Lower lobe of right lung (tissue), 2 donors: ENCODE results near the gene CNTD1. TPM values are rescaled to one million over a fixed set of nuclear protein-coding genes. Genes with fewer than 3 reads are reported as not detected.

ENCODE experiments used
- ATAC-seq, 2 donors: fragments of 200-7000 bp; cut with Tn5 transposase; one replicate each; pipeline ENCODE4 v1.9.1; 2020 to 2022; ENCODE audit warnings: mild to moderate bottlenecking in 2 of 2, moderate library complexity in 2 of 2
- DNase-seq: peaks from one replicate; pipeline ENCODE4 v3.0.0-alpha.2; 2020
- H3K27ac ChIP-seq: fragments of 200-600 bp; one replicate; pipeline ENCODE4 v1.8.0; 2022
- H3K27me3 ChIP-seq: fragments of 200-600 bp; one replicate; pipeline ENCODE4 v1.8.0; 2022; ENCODE audit warnings: low read depth
- H3K36me3 ChIP-seq: fragments of 200-600 bp; one replicate; pipeline ENCODE4 v1.8.0; 2022; ENCODE audit warnings: mild to moderate bottlenecking
- H3K4me1 ChIP-seq: fragments of 200-600 bp; one replicate; pipeline ENCODE4 v1.8.0; 2022
- H3K4me3 ChIP-seq: fragments of 200-600 bp; one replicate; pipeline ENCODE4 v1.8.0; 2022; ENCODE audit warnings: mild to moderate bottlenecking
- H3K9me3 ChIP-seq: fragments of 200-600 bp; one replicate; pipeline ENCODE4 v1.8.0; 2022
- intact Hi-C: fragments of 100-400 bp; cut with DNase I; formaldehyde crosslinking; loops from one replicate; pipeline ENCODE4 v1.11.0; 2022
- long read RNA-seq: library from polyadenylated mRNA; unstranded; transcript quantifications from one replicate; pipeline ENCODE4 v2.0.0, GENCODE V29; 2021
- total RNA-seq: library from RNA; stranded (reverse); fragmentation: NEBNext Ultra II Directional; extraction: Animal tissue kit (Norgen Biotek cat#: 25700); gene quantifications from one replicate; pipeline ENCODE4 v1.2.1, GENCODE V29; 2021
- TF ChIP-seq, protein P1 (sequence below): fragments of 200-600 bp; IDR thresholded peaks from one replicate; pipeline ENCODE4 v1.8.0; 2022; ENCODE audit warnings: antibody characterized with exemption, mild to moderate bottlenecking
- donor health status: DM: no; HTN: yes; CAD: no; lungs with severe emphysema.

CNTD1 gene
- total RNA-seq: 1.6 TPM
- long read RNA-seq, partial matches to known transcripts: 0 of 7 reads
- long read RNA-seq, other reads (novel, unspliced or antisense): 6 of 7 reads

DNA sequence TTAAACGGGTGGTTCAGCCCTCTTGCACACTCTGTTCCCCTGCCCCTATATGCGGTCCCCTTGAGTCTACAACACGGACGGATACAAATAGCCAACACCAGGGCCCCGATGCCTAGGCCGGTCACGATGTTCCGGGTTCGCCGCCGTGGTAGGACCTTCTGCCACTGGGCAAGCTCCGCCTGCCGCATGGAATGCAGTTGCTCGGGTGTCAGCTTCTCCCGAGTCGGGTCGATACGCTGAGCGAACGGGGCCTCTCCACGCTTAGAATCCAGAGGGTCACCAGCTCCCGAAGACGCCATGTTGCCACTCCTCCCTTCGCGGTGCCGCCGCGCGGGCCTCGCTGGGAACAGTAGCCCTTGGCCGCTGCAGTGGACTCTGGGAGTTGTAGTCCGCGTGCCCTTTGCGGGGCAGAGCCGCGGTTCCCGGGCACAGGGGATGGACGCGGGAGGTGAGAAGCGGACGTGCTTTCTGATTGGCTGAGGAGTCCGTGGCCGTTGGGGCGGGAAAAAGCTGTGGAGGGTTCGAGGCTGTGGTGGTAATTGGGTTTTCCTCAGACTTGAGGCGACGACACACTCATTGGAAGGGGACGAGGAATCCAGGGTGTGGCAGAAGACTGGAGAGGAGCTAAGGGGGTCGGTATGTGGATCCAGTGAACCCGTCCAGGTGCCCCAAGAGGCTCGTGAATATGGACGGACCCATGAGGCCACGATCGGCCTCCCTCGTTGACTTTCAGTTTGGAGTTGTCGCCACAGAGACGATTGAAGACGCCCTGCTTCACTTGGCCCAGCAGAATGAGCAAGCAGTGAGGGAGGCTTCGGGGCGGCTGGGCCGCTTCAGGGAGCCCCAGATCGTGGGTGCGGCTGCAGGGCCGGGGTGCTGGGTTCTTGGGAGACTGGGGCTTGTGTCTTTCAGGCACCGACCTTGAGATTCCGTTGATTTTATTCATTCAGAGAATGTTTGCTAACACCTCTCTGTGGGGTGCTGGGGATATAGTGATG, at the start of gene CNTD1, which contains the start of gene COA3:
CNTD1 (plus strand) TSS at position 479 of the 998 bp plus-strand sequence; CDS start at position 686, 207 bp downstream.
COA3 (minus strand) TSS at position 322 of the 998 bp plus-strand sequence; CDS start at position 299, 23 bp downstream.
- Histone ChIP-seq H3K27me3 (no peaks in the 10 kb centered on the region), H3K4me3 (peak within 1 kb of the TSS; percentile 98), H3K9me3 (no peaks in the 10 kb centered on the region), H3K36me3 (peaks cover 6% of the 10 kb centered on the region), H3K4me1 (peaks cover 20% of the 10 kb centered on the region), H3K27ac (peak within 1 kb of the TSS; percentile 83)
- peak; percentile 96 to 98 for ATAC-seq
- intact Hi-C loops: no loop called here
- peak; percentile 93 for DNase-seq
- TF ChIP-seq, protein P1, sequence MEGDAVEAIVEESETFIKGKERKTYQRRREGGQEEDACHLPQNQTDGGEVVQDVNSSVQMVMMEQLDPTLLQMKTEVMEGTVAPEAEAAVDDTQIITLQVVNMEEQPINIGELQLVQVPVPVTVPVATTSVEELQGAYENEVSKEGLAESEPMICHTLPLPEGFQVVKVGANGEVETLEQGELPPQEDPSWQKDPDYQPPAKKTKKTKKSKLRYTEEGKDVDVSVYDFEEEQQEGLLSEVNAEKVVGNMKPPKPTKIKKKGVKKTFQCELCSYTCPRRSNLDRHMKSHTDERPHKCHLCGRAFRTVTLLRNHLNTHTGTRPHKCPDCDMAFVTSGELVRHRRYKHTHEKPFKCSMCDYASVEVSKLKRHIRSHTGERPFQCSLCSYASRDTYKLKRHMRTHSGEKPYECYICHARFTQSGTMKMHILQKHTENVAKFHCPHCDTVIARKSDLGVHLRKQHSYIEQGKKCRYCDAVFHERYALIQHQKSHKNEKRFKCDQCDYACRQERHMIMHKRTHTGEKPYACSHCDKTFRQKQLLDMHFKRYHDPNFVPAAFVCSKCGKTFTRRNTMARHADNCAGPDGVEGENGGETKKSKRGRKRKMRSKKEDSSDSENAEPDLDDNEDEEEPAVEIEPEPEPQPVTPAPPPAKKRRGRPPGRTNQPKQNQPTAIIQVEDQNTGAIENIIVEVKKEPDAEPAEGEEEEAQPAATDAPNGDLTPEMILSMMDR: no peak

- Histone ChIP-seq H3K27ac (peak overlapping the region; percentile 19), H3K4me3 (no peak overlapping the region), H3K9me3 (no peaks in the 10 kb centered on the region), H3K36me3 (no peaks in the 10 kb centered on the region), H3K27me3 (no peaks in the 10 kb centered on the region), H3K4me1 (peaks cover 33% of the 10 kb centered on the region)
- ATAC-seq: no peak
- no peak for DNase-seq
- intact Hi-C loops: no loop called here
- TF ChIP-seq, protein P1: no peak
Observed at GRCh38 chr17:42748908-42749798, 49.5 kb upstream of the CNTD1 start.

DNA sequence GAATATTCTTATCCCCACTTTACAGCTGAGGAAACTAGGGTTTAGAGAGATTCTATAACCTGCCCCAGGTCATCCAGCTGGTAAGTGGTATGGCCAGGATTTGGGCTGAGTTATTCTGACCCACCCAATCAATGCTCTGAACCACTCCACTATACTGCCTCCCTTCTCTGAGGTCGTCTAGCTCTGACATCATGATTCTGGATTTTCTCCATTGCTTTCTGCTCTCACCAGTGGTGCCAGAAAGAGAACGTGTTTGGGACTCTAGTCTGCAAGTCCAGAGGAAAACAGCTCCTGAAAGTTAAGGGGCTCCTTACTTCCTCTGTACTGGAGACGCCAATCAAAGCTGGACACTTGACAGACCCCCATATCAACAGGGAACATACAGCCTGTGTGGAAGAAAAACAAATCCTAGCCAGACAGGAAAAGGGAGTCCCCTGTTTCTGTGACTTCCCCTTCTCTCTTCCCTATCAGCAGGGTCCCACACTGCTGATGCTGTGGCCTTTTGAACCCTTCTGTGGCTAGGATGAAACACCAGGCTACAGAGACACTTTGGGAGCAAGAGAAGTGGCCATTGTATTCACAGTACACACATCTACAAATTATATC, 47.8 kb upstream of the CNTD1 start:
- TF ChIP-seq, protein P1: no peak

GRCh38 chr17:42751628-42752027, 47.0 kb upstream of the CNTD1 start:
- H3K36me3 ChIP-seq: no peaks in the 10 kb centered on the region
- intact Hi-C loops: no loop called here
- no peaks in the 10 kb centered on the region for H3K9me3 ChIP-seq
- DNase-seq (no peak), ATAC-seq (no peak)
- H3K27ac ChIP-seq: no peak overlapping the region
- peaks cover 26% of the 10 kb centered on the region for H3K4me1 ChIP-seq
- H3K27me3 ChIP-seq: no peaks in the 10 kb centered on the region
- H3K4me3 ChIP-seq: no peak overlapping the region
- TF ChIP-seq, protein P1: no peak

More for the DNA sequence above, 47.8 kb upstream of the CNTD1 start:
- no peaks in the 10 kb centered on the region for H3K27me3 ChIP-seq
- H3K4me1 ChIP-seq: peaks cover 26% of the 10 kb centered on the region
- peak in 1 of 2 donors; percentile 68 for ATAC-seq
- no peak for DNase-seq
- no peaks in the 10 kb centered on the region for H3K36me3 ChIP-seq
- intact Hi-C loops: no loop called here
- peak overlapping the region; percentile 19 for H3K27ac ChIP-seq
- H3K4me3 ChIP-seq: no peak overlapping the region
- H3K9me3 ChIP-seq: no peaks in the 10 kb centered on the region

DNA sequence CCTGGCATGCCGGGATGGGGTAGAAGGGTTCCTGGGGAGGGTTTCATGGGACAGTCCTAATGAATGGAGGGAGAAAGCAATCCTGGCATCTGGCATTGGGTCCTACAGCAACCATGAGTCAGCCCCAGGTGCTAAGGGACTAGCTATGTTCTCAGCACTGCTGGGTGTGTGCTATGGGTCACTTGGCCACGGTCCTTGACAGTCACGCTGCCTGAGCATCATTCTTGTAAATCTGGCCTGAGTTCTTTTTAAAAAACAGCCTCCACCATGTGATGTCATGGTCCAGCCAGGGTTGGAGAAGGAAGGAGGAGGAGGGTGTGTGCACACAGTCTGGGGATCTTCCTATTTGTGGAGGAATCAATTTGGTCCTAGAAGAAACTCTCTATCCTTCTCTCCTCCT, 43.9 kb upstream of the CNTD1 start:
- Histone ChIP-seq H3K27me3 (no peaks in the 10 kb centered on the region), H3K36me3 (no peaks in the 10 kb centered on the region), H3K4me3 (no peak overlapping the region), H3K27ac (no peak overlapping the region), H3K4me1 (peaks cover 21% of the 10 kb centered on the region), H3K9me3 (no peaks in the 10 kb centered on the region)
- intact Hi-C loops: no loop called here
- DNase-seq: no peak
- ATAC-seq: peak in 1 of 2 donors; percentile 37
- TF ChIP-seq, protein P1: no peak
